IPS-NIHi7 (cell line): ENCODE data around the gene ZNF354C.

Experiments
- DNase-seq: peaks from one replicate; pipeline ENCODE4 v3.0.0; 2012; ENCODE audit warnings: mixed read lengths; ENCODE audit errors: extremely low spot score

ZNF354C gene

DNA sequence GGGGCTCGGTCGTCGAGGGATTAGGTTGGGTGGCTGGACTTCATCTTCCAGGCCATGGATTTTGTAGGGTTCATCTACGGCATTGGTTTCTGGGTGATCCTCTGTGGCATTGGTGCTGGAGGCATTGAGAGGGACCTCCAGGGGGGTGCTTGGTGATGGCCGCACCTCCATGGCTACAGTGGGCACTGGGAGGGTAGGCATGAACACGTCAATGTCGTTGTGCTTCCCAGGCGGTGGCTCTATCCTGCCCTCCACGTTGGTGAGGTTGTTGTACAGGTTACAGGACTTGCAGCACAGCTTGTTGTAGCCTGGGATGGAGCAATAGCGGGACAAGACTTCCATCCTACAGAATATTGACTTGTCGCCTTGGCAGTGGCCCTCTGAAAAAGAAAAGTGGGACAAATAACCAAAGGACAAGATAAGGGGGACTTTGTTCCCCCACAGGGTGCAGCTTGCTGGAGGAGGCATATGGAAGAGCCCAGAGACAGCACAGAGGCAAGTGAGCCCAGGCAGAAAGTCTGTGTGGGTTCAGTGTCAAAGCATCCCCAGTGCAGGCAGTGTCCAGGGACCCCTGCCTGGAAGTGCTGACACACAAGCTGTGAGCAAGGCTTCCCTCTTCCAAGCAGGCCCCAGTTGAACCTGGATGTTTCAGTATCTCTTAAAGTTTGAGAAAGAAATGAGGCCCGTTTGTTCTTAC lies 53.9 kb downstream of the ZNF354C start:
- no peak for DNase-seq

DNA sequence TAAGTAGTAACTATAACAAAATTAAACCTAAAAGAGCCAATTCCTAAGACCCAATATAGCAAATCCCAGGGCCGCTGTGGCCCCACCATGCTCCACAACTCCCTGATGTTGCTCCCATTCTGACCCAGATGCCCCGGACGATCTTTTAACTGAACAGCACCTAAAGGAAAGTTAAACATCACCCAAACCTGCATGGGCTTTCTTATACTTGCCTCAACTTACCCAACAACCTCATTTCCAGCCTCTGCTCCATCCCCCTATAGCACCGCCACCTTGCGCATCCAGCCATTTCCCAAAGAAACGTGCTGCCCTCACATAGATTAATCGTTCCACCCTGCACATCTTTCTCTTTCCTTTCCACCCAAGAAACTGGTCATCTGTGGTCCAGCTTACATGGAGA lies 54.6 kb downstream of the ZNF354C start:
- no peak for DNase-seq

DNA sequence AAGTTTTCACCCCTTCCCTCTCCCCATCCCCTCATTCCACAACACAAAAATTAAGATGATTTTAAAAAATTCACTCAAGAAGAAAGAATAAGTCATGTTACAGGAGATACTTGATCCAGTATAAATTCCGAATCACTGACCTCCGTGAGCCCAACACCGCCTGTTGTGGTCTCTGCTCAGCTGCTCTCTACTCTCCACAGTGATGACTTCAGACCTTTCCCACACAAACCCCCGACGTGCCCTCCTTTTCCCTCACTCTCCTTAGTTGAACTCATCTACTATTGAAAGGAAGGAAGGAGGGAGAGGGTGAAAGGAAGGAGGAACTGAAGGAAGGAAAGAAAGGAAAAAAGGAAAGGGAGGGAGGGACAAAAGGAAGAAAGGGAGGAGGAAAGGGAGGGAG lies 55.1 kb downstream of the ZNF354C start:
- no peak for DNase-seq

DNA sequence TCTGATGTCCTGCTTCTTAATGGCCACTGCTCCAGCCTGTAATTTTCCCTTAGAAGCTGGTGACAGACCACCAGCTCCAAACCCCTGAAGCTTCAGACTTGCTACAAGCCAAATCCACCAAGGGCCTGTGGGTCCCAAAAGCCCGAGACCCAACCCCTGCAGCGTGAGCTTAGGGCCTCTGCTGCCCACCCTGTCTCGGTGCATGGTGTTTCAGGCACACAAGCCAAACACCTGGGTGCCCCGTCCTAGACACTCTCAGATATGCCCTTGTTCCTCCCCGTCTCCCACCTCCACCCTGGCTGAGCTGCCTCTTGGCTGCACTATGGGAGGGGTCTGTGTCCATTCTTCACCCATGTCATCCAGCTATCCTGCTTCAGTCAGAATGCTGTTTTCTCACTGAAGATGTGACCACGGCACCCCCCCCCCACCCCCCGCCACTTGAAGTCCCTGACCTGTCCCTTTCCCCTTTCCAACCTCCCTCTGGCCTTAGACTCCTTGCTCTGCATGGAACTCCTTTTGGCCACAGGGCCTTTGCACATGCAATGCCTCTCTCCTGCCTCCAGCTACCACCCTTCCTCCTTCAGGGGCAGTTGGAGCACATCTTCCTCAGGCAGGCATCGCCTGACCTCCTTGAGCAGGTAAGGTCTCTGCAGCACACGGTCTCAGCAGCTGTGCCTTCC lies 55.8 kb downstream of the ZNF354C start:
- no peak for DNase-seq

GRCh38 chr5:179118338-179118737 lies 58.2 kb downstream of the ZNF354C start:
- DNase-seq, result no peak

GRCh38 chr5:179118756-179119414 lies 58.7 kb downstream of the ZNF354C start:
- DNase-seq, result no peak

GRCh38 chr5:179119415-179120170 lies 59.4 kb downstream of the ZNF354C start:
- no peak for DNase-seq

DNA sequence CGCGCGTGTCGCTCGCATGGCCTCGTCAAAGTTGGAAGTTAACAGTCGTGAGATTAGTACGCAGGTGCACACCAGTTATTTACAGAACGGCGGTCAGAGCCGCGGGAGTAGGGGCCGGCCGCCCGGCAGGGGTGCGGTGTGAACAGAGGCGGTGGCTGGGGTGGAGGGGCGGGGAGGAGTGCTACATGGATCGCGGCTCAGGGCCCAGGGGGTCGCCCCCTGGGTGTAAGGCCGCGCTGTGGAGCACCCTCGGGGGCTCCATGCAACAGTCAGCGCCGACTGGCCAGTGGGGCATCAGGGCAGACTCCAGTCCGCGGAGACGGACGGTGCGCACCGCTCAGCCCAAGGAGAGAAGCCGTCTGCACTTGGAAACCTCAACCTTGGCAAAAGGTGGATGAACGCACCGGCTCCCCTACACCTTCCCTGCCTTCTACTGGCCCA lies 60.3 kb downstream of the ZNF354C start:
- DNase-seq, result no peak

DNA sequence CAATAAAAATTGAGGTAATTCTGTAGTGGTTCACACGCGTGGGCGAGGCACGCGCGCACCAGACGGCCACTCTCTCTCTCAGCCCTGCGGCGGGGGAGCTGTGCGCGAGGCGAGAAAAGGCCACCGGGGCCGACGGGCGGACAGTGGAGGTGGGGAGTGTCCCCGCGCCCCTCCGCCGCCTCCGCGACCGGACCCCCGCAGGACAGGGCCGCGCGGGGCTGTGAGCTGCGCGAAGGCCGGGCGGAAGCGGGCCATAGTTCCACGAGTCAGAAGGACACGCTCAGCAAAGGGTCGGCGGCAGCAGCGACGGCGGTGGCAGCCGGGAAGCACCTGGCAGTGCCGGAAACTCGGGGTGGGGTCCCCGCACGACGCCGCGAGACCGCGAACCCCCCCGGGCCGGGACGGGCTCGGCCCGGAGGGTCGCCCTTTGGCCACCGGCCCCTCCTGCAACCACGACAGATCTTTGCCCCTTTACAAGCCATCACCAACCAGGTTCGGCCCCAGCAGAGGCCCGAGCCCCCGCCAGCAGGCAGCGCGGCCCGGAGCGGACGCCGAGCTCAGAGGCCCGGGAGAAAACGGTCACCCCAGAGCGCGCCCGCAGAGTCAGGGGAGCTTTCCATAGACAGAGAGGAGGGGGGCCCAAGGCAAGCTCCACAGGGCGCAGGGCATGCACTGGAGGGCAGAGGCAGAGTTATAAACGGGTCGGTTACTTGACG lies 60.9 kb downstream of the ZNF354C start:
- DNase-seq, result no peak

- DNase-seq, result no peak
These were observed 61.5 kb downstream of the ZNF354C start for GRCh38 chr5:179121667-179122111.

DNA sequence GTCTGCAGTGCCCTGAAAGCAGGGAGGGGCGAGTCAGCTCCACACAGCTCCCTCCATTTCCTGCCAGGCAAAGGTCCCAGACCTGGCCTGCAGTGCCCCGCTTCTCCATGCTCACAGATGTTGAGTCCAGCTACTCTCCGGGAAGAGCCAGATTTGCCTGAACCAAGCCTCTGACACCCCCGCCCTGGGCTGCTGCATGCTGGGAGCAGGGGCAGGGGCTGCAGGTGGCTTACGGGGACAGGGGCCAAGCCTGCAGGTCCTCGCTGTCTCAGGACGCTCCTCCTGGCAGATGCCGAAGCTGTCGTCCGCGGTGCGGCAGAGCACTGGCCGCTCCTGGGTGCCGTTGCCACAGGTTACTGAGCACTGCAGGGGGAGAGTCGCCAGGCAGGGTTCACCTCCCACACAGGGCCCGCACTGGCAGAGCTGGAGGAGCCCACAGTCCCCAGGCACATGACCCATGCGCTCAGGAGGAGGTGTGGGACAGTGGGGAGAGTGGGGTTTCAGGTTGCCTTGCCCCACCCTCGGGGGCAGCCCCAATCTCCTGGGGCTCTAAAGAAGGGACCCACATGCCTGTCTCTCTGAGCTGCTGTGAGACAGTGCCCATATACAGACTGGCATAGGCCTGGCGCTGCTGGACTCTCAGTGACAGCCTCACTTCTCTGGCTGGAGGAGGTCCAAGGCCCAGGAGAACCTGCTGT lies 62.4 kb downstream of the ZNF354C start:
- no peak for DNase-seq

GRCh38 chr5:179123109-179123426 lies 62.9 kb downstream of the ZNF354C start:
- no peak for DNase-seq

DNA sequence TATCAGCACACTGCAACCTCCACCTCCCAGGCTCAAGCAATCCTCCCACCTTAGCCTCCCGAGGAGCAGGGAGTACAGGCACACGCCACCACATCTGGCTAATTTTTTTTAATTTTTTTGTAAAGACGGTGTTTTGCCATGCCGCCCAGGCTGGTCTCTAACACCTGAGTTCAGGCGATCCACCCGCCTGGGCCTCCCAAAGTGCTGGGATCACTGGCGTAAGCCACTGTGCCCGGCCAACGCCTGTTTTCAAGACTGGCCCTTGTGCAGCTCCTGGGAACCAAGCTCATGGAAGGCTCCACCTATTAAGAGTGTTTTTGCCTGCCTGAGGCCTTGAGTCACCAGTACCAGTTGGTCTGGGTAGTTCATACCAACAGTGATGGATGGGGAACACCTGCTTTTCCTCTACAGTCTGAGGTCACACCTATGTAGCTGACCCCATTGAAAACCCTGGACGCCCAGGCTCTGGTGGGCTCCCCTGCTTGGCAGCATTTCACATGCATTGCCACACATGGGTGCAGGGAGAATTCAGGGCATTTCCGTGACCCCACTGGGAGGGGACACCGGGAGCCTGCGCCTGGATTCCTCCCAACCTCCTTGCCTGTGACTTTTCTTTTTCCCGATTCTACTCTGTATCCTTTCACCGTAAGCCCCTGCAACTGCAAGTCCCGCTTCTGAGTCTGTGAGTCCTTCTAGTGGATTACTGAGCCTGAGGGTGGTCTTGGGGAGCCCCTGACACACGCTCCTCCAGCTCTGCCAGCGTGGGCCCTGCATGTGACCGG lies 63.5 kb downstream of the ZNF354C start:
- no peak for DNase-seq

GRCh38 chr5:179124273-179124852 lies 64.2 kb downstream of the ZNF354C start:
- DNase-seq, result no peak

DNA sequence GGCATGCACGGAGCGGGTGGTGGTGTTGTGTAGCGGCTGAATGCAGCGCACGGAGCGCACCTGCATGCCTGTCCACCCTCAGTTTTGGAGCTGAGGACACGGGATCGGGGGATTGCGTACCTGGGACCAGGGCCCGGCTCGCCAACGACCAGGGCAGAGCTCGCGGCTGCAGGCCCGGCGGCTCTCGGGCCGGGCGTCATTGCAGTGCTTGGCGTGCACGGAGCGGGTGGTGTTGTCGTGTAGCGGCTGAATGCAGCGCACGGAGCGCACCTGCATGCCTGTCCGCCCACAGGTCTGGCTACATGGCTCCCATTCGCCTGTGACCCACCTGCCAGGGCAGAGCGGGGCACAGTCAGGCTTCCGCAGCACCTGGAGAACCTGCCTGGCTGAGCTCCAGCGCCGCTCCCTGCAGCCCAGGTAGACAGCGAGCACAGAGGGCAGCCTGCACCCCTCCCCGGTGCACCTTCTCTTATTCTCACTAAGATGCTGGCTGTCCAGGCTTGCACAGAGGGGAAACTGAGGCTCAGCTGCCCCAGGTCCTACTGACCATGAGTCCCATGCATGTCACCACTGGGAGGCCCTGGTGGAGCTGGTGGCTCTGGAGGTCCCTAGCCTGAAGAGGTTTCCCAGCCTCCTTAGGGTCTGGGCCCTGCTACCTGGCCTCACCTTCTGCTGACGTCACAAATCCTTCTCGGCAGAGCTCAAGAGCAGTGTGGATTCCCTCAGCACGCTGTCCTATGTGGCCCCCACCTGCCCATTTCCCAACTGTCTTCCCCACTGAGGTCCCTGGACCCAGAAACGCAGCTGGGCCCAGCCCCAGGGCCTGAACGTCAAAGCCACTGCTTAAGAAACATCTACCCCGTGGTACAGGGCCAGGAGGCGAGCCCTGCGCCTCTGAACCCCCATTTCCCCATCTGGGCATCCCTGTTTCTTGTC lies 64.9 kb downstream of the ZNF354C start:
- no peak for DNase-seq

- DNase-seq, result no peak
These were observed 65.8 kb downstream of the ZNF354C start for GRCh38 chr5:179125789-179126505.

- DNase-seq, result no peak
These were observed 66.4 kb downstream of the ZNF354C start for GRCh38 chr5:179126506-179126991.
